ENCODE results near the gene TENT5C.

The TENT5C gene

GRCh38 chr1:117573386-117574023 lies 32.3 kb upstream of the TENT5C start:
- no peak overlapping the region for H3K27ac ChIP-seq (ENCODE audit: low read depth, low read length, severe bottlenecking)
- H3K36me3 ChIP-seq (ENCODE audit: control insufficient read depth, insufficient read depth, low read length): no peaks in the 10 kb centered on the region
- H3K9me3 ChIP-seq (ENCODE audit: control insufficient read depth, low read length): no peaks in the 10 kb centered on the region
- H3K4me1 ChIP-seq (ENCODE audit: control insufficient read depth, insufficient read depth, low read length, poor library complexity, severe bottlenecking): no peaks in the 10 kb centered on the region
- no peak overlapping the region for H3K4me3 ChIP-seq (ENCODE audit: extremely low read depth, insufficient read depth, low read length, poor library complexity, severe bottlenecking)
- WGBS, 2 experiments (ENCODE audit: insufficient coverage in 2 of 2): 79 to 80% methylated on average over 10 of the region's 10 CpGs

- Histone ChIP-seq H3K4me1 (ENCODE audit: control insufficient read depth, insufficient read depth, low read length, poor library complexity, severe bottlenecking) (no peaks in the 10 kb centered on the region), H3K4me3 (ENCODE audit: extremely low read depth, insufficient read depth, low read length, poor library complexity, severe bottlenecking) (no peak overlapping the region), H3K36me3 (ENCODE audit: control insufficient read depth, insufficient read depth, low read length) (no peaks in the 10 kb centered on the region), H3K9me3 (ENCODE audit: control insufficient read depth, low read length) (no peaks in the 10 kb centered on the region), H3K27ac (ENCODE audit: low read depth, low read length, severe bottlenecking) (no peak overlapping the region)
- 55 to 74% methylated on average over 3 of the region's 5 CpGs for WGBS, 2 experiments (ENCODE audit: insufficient coverage in 2 of 2)
These were observed 31.6 kb upstream of the TENT5C start for GRCh38 chr1:117574161-117574835.

GRCh38 chr1:117575586-117576225 lies 30.1 kb upstream of the TENT5C start:
- Histone ChIP-seq H3K4me1 (ENCODE audit: control insufficient read depth, insufficient read depth, low read length, poor library complexity, severe bottlenecking) (no peaks in the 10 kb centered on the region), H3K27ac (ENCODE audit: low read depth, low read length, severe bottlenecking) (no peak overlapping the region), H3K36me3 (ENCODE audit: control insufficient read depth, insufficient read depth, low read length) (no peaks in the 10 kb centered on the region), H3K4me3 (ENCODE audit: extremely low read depth, insufficient read depth, low read length, poor library complexity, severe bottlenecking) (no peak overlapping the region), H3K9me3 (ENCODE audit: control insufficient read depth, low read length) (no peaks in the 10 kb centered on the region)
- WGBS, 2 experiments (ENCODE audit: insufficient coverage in 2 of 2): 89 to 90% methylated on average over 4 to 8 of the region's 8 CpGs

DNA sequence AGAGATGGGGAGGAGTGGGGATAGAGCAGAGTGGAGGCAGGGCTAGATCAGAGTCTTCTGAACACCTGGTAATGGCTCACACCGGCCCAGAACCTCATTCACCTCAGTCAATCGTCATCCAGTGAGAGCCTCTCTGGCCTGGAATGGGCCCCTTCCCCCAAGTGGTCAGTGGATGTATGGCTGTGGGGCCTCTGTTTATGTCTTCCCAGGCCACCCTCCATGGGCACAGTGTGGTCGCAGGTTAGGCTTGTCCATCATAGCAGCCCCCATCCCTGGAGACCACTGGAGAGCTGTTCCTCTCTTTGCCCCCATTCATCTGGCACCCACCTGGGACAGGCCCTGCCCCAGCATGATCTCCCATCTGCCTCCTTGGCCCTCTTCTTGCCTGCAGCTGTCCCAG lies 29.6 kb upstream of the TENT5C start:
- 44 to 100% methylated on average over 1 to 2 of the region's 3 CpGs for WGBS, 2 experiments (ENCODE audit: insufficient coverage in 2 of 2)
- Histone ChIP-seq H3K27ac (ENCODE audit: low read depth, low read length, severe bottlenecking) (no peak overlapping the region), H3K9me3 (ENCODE audit: control insufficient read depth, low read length) (no peaks in the 10 kb centered on the region), H3K4me3 (ENCODE audit: extremely low read depth, insufficient read depth, low read length, poor library complexity, severe bottlenecking) (no peak overlapping the region), H3K36me3 (ENCODE audit: control insufficient read depth, insufficient read depth, low read length) (no peaks in the 10 kb centered on the region), H3K4me1 (ENCODE audit: control insufficient read depth, insufficient read depth, low read length, poor library complexity, severe bottlenecking) (no peaks in the 10 kb centered on the region)

DNA sequence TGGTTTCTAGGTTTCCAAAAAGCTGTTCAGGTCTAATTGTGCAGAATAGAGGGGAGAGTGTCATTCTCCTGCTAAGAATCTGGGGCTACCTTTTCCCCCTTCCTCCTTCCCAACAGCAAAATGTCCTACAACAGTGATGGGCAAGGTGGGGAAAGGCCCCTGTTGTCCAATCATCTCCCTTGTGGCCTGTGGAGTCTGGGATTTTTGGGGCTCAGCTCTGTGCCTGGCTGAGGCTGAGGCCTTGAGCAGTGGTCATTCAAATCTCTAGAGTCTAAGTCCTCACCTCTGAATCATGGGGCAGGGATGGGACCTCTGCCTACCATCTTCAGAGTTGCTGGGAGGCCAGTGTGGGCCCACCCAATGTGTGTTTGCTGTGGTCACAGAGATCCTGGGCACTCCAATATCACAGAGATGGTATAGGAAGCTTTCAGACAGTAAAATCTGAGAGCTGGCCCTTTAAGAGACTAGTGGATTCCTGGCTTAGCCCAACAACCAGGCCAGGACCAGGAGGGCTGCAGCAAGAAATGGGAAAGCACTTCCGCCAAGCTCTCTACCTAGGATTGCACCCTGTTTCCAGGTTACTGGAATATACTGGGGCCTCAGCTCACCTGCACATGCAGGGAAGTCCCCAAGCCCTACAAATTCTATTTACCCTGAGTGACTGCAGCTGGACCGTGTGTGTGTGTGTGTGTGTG lies 28.5 kb upstream of the TENT5C start:
- Histone ChIP-seq H3K9me3 (ENCODE audit: control insufficient read depth, low read length) (no peaks in the 10 kb centered on the region), H3K36me3 (ENCODE audit: control insufficient read depth, insufficient read depth, low read length) (no peaks in the 10 kb centered on the region), H3K27ac (ENCODE audit: low read depth, low read length, severe bottlenecking) (no peak overlapping the region), H3K4me3 (ENCODE audit: extremely low read depth, insufficient read depth, low read length, poor library complexity, severe bottlenecking) (no peak overlapping the region), H3K4me1 (ENCODE audit: control insufficient read depth, insufficient read depth, low read length, poor library complexity, severe bottlenecking) (no peaks in the 10 kb centered on the region)
- 86 to 100% methylated on average over 1 of the region's 2 CpGs for WGBS, 2 experiments (ENCODE audit: insufficient coverage in 2 of 2)

DNA sequence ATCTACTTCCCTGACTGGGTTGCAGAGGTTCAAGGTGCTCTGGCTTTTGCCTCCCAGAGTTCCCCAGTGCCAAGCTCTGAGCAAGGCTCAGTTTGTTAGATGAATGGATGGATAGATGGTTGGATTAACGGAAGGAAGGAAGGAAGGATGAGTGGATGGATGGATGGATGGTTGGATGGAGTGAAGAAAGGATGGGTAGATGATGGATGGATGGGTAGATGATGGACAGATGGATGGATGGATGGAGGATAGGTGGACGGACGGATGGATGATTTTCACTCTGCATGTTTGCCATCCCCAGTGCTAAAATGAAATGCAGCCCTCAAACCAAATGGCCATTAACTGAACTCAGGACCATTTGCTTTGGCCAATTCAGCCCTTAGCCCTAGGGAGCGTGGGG lies 27.4 kb upstream of the TENT5C start:
- no peaks in the 10 kb centered on the region for H3K4me1 ChIP-seq (ENCODE audit: control insufficient read depth, insufficient read depth, low read length, poor library complexity, severe bottlenecking)
- 88% methylated on average over 1 to 2 of the region's 4 CpGs for WGBS, 2 experiments (ENCODE audit: insufficient coverage in 2 of 2)

GRCh38 chr1:117579221-117579906 lies 26.5 kb upstream of the TENT5C start:
- H3K36me3 ChIP-seq (ENCODE audit: control insufficient read depth, insufficient read depth, low read length): no peaks in the 10 kb centered on the region
- no peaks in the 10 kb centered on the region for H3K4me1 ChIP-seq (ENCODE audit: control insufficient read depth, insufficient read depth, low read length, poor library complexity, severe bottlenecking)
- H3K27ac ChIP-seq (ENCODE audit: low read depth, low read length, severe bottlenecking): no peak overlapping the region
- 87 to 90% methylated on average over 10 of the region's 10 CpGs for WGBS, 2 experiments (ENCODE audit: insufficient coverage in 2 of 2)
- H3K9me3 ChIP-seq (ENCODE audit: control insufficient read depth, low read length): no peaks in the 10 kb centered on the region
- H3K4me3 ChIP-seq (ENCODE audit: extremely low read depth, insufficient read depth, low read length, poor library complexity, severe bottlenecking): no peak overlapping the region

More for the DNA sequence above, 27.4 kb upstream of the TENT5C start:
- H3K27ac ChIP-seq (ENCODE audit: low read depth, low read length, severe bottlenecking): no peak overlapping the region
- no peaks in the 10 kb centered on the region for H3K9me3 ChIP-seq (ENCODE audit: control insufficient read depth, low read length)
- no peak overlapping the region for H3K4me3 ChIP-seq (ENCODE audit: extremely low read depth, insufficient read depth, low read length, poor library complexity, severe bottlenecking)
- no peaks in the 10 kb centered on the region for H3K36me3 ChIP-seq (ENCODE audit: control insufficient read depth, insufficient read depth, low read length)

GRCh38 chr1:117580436-117580835 lies 25.4 kb upstream of the TENT5C start:
- Histone ChIP-seq H3K9me3 (ENCODE audit: control insufficient read depth, low read length) (no peaks in the 10 kb centered on the region), H3K36me3 (ENCODE audit: control insufficient read depth, insufficient read depth, low read length) (no peaks in the 10 kb centered on the region), H3K4me3 (ENCODE audit: extremely low read depth, insufficient read depth, low read length, poor library complexity, severe bottlenecking) (no peak overlapping the region), H3K27ac (ENCODE audit: low read depth, low read length, severe bottlenecking) (no peak overlapping the region), H3K4me1 (ENCODE audit: control insufficient read depth, insufficient read depth, low read length, poor library complexity, severe bottlenecking) (no peaks in the 10 kb centered on the region)
- 50 to 57% methylated on average over 2 to 3 of the region's 3 CpGs for WGBS, 2 experiments (ENCODE audit: insufficient coverage in 2 of 2)

DNA sequence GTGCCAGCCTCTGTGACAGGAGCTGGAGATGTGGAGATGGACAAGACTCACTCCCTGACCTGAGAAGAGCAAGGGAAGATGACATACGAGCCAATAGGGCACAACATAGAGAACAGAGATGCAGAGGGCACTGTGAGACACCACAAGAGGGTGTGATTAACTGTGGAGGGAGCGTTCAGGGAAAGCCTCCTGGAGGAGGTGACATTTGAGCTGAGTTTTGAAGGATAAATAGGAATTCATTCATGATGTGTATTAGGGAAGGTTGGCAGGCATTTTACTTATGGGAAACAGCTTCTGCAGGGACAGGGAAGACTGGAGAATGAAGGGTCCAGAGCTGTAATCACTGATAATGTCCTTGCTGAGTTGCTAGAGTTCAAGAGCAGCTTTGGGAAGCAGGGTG lies 25.0 kb upstream of the TENT5C start:
- Histone ChIP-seq H3K4me3 (ENCODE audit: extremely low read depth, insufficient read depth, low read length, poor library complexity, severe bottlenecking) (no peak overlapping the region), H3K4me1 (ENCODE audit: control insufficient read depth, insufficient read depth, low read length, poor library complexity, severe bottlenecking) (no peaks in the 10 kb centered on the region), H3K27ac (ENCODE audit: low read depth, low read length, severe bottlenecking) (no peak overlapping the region), H3K9me3 (ENCODE audit: control insufficient read depth, low read length) (no peaks in the 10 kb centered on the region), H3K36me3 (ENCODE audit: control insufficient read depth, insufficient read depth, low read length) (no peaks in the 10 kb centered on the region)
- 63 to 68% methylated on average over 1 to 2 of the region's 2 CpGs for WGBS, 2 experiments (ENCODE audit: insufficient coverage in 2 of 2)

GRCh38 chr1:117581391-117581943 lies 24.4 kb upstream of the TENT5C start:
- no peaks in the 10 kb centered on the region for H3K36me3 ChIP-seq (ENCODE audit: control insufficient read depth, insufficient read depth, low read length)
- WGBS, 2 experiments (ENCODE audit: insufficient coverage in 2 of 2): 62 to 82% methylated on average over 7 to 9 of the region's 10 CpGs
- no peaks in the 10 kb centered on the region for H3K4me1 ChIP-seq (ENCODE audit: control insufficient read depth, insufficient read depth, low read length, poor library complexity, severe bottlenecking)
- no peak overlapping the region for H3K27ac ChIP-seq (ENCODE audit: low read depth, low read length, severe bottlenecking)
- no peaks in the 10 kb centered on the region for H3K9me3 ChIP-seq (ENCODE audit: control insufficient read depth, low read length)
- H3K4me3 ChIP-seq (ENCODE audit: extremely low read depth, insufficient read depth, low read length, poor library complexity, severe bottlenecking): no peak overlapping the region
